GM12878 (cell line): ENCODE measurements around the gene KRT72. TPM values are rescaled to one million over a fixed set of nuclear protein-coding genes. Genes with fewer than 3 reads are reported as not detected.

Experiments used
- ATAC-seq: fragments of 200-7000 bp; cut with Tn5 transposase; 3 replicates; pipeline ENCODE4 v1.9.1; 2020; ENCODE audit warnings: mild to moderate bottlenecking, moderate library complexity
- BruUV-seq: library from RNA; stranded (reverse); fragments of 400-500 nt; replicated peaks from 2 replicates; lab custom pipeline; 2021; lab: Mats Ljungman, UMichigan
- CTCF ChIA-PET: fragments of 300-600 bp; sonication (Branson Sonifier 250); formaldehyde crosslinking; extraction: SDS; loops from one replicate; lab custom pipeline; 2021; ENCODE audit warnings: inconsistent platforms; lab: Yijun Ruan, JAX
- POLR2A ChIA-PET: fragments of 350-600 bp; formaldehyde crosslinking; extraction: SDS; loops from one replicate; lab custom pipeline; 2021; ENCODE audit warnings: inconsistent platforms; lab: Charles Lee
- RAD21 ChIA-PET: fragments of 300-600 bp; sonication (Branson Sonifier 250); formaldehyde crosslinking; loops from one replicate; lab custom pipeline; 2023; ENCODE audit warnings: antibody characterized with exemption; ENCODE audit not compliant: unreplicated experiment; lab: Charles Lee
- SMC1A ChIA-PET: fragments of 300-600 bp; sonication (Branson Sonifier 250); formaldehyde crosslinking; loops from one replicate; lab custom pipeline; 2023; ENCODE audit not compliant: unreplicated experiment, uncharacterized antibody; lab: Charles Lee
- DNase-seq: peaks from one replicate; pipeline ENCODE4 v3.0.0-alpha.2; 2011; ENCODE audit warnings: low read depth, low spot score
- FAIRE-seq: peaks from 3 replicates; lab custom pipeline; 2011; peaks lifted over from hg19 to GRCh38; lab: Jason Lieb, UNC
- H2AFZ ChIP-seq: 2 replicates; pipeline ENCODE4 v1.6.0; 2011; ENCODE audit warnings: low read depth, low read length, control low read depth; ENCODE audit not compliant: control insufficient read depth
- H3K27ac ChIP-seq: 2 replicates; pipeline ENCODE4 v1.5.1; 2011; ENCODE audit warnings: control low read depth; ENCODE audit not compliant: control insufficient read depth, insufficient read depth
- H3K27me3 ChIP-seq, 2 experiments: replicated peaks in 1 of 2; 2 replicates each; pipeline versions ENCODE4 v1.6.0 to v1.6.1; 2011; ENCODE audit warnings: low read length in 1 of 2; ENCODE audit not compliant: control insufficient read depth in 2 of 2, insufficient read depth in 2 of 2
- H3K36me3 ChIP-seq, 2 experiments: 2 replicates each; pipeline ENCODE4 v1.5.1; 2011; ENCODE audit warnings: low read length in 1 of 2; ENCODE audit not compliant: control insufficient read depth in 2 of 2, insufficient read depth in 2 of 2
- H3K4me1 ChIP-seq: 2 replicates; pipeline ENCODE4 v1.6.1; 2011; ENCODE audit warnings: mild to moderate bottlenecking, low read length, moderate library complexity, mixed read lengths; ENCODE audit not compliant: control insufficient read depth, insufficient read depth
- H3K4me2 ChIP-seq: 2 replicates; pipeline ENCODE4 v1.6.0; 2011; ENCODE audit warnings: control low read depth; ENCODE audit not compliant: control insufficient read depth, insufficient read depth
- H3K4me3 ChIP-seq: fragments of 200-600 bp; sonication (generic); 2 replicates; pipeline ENCODE4 v1.5.1; 2016
- H3K79me2 ChIP-seq: 2 replicates; pipeline ENCODE4 v1.6.0; 2011; ENCODE audit warnings: low read length; ENCODE audit not compliant: control insufficient read depth, insufficient read depth
- H3K9ac ChIP-seq: 2 replicates; pipeline ENCODE4 v1.8.0; 2011; ENCODE audit warnings: low read length, control low read depth, mixed read lengths; ENCODE audit not compliant: control insufficient read depth, insufficient read depth
- H3K9me3 ChIP-seq: replicated peaks from 3 replicates; pipeline ENCODE4 v1.5.1; 2011; ENCODE audit warnings: mild to moderate bottlenecking, low read length; ENCODE audit not compliant: control insufficient read depth, insufficient read depth
- H4K20me1 ChIP-seq: 2 replicates; pipeline ENCODE4 v1.6.0; 2011; ENCODE audit not compliant: control insufficient read depth, insufficient read depth
- BACH1 ChIP-seq: fragments of 450-650 bp; IDR thresholded peaks from 2 replicates; pipeline ENCODE4 v1.6.1; 2017; ENCODE audit warnings: mild to moderate bottlenecking, borderline replicate concordance
- CBX3 ChIP-seq: fragments of 200-600 bp; sonication (generic); IDR thresholded peaks from 2 replicates; pipeline ENCODE4 v1.6.1; 2016; ENCODE audit warnings: low read depth, borderline replicate concordance
- CHD2 ChIP-seq: IDR thresholded peaks from 2 replicates; pipeline ENCODE4 v1.6.1; 2011; ENCODE audit warnings: low read depth, low read length, improper control_type of control experiment, borderline replicate concordance
- EP300 ChIP-seq, 2 experiments: fragments of 150-350 bp in 1 of 2; IDR thresholded peaks; 2 replicates each; pipeline ENCODE4 v1.6.1; 2011 to 2012; ENCODE audit warnings: low read depth in 2 of 2, low read length in 2 of 2, borderline replicate concordance in 1 of 2, improper control_type of control experiment in 1 of 2, inconsistent platforms in 1 of 2; ENCODE audit not compliant: control insufficient read depth in 1 of 2
- ETV6 ChIP-seq, 2 experiments: fragments of 450-650 bp in 1 of 2; IDR thresholded peaks in 1 of 2; conservative IDR thresholded peaks in 1 of 2; 2 replicates each; pipeline ENCODE4 v1.6.1; 2014; ENCODE audit warnings: antibody characterized with exemption in 1 of 2, borderline replicate concordance in 1 of 2, low read depth in 1 of 2, mild to moderate bottlenecking in 1 of 2, moderate library complexity in 1 of 2
- GATAD2B ChIP-seq: fragments of 450-650 bp; conservative IDR thresholded peaks from 2 replicates; pipeline ENCODE4 v1.6.1; 2017; ENCODE audit warnings: low read depth, mild to moderate bottlenecking, moderate library complexity
- IKZF1 ChIP-seq: fragments of 450-650 bp; conservative IDR thresholded peaks from 2 replicates; pipeline ENCODE4 v1.6.1; 2017; ENCODE audit warnings: antibody characterized with exemption, mild to moderate bottlenecking
- IRF4 ChIP-seq: IDR thresholded peaks from 2 replicates; pipeline ENCODE4 v1.6.1; 2011; ENCODE audit warnings: low read depth, low read length
- MAX ChIP-seq: IDR thresholded peaks from 2 replicates; pipeline ENCODE4 v1.6.1; 2012; ENCODE audit warnings: low read depth, low read length, improper control_type of control experiment
- NBN ChIP-seq: fragments of 450-650 bp; IDR thresholded peaks from 2 replicates; pipeline ENCODE4 v1.6.1; 2016
- NR2F1 ChIP-seq: fragments of 450-650 bp; conservative IDR thresholded peaks from 2 replicates; pipeline ENCODE4 v1.6.1; 2017; ENCODE audit warnings: mild to moderate bottlenecking
- PAX5 ChIP-seq: IDR thresholded peaks from 2 replicates; pipeline ENCODE4 v1.6.1; 2011; ENCODE audit warnings: low read depth, low read length, borderline replicate concordance
- RAD21 ChIP-seq: IDR thresholded peaks from 2 replicates; pipeline ENCODE4 v1.6.1; 2011; ENCODE audit warnings: mild to moderate bottlenecking, low read depth, low read length, moderate library complexity; ENCODE audit not compliant: insufficient read depth
- RAD51 ChIP-seq: fragments of 450-650 bp; IDR thresholded peaks from 2 replicates; pipeline ENCODE4 v1.6.1; 2016; ENCODE audit warnings: moderate library complexity, mild to moderate bottlenecking, inconsistent platforms
- RUNX3 ChIP-seq: IDR thresholded peaks from 2 replicates; pipeline ENCODE4 v1.6.1; 2012; ENCODE audit warnings: low read length, inconsistent platforms
- SMAD1 ChIP-seq: fragments of 450-650 bp; IDR thresholded peaks from 2 replicates; pipeline ENCODE4 v1.6.1; 2018; ENCODE audit warnings: mild to moderate bottlenecking, low read depth; ENCODE audit not compliant: partially characterized antibody
- STAT3 ChIP-seq: IDR thresholded peaks from 2 replicates; pipeline ENCODE4 v1.6.1; 2011; ENCODE audit warnings: low read depth, low read length, improper control_type of control experiment
- ZBTB33 ChIP-seq: fragments of 450-650 bp; IDR thresholded peaks from 2 replicates; pipeline ENCODE4 v1.6.1; 2017; ENCODE audit warnings: mild to moderate bottlenecking
- ZNF592 ChIP-seq: fragments of 450-650 bp; IDR thresholded peaks from 2 replicates; pipeline ENCODE4 v1.6.1; 2017; ENCODE audit warnings: mild to moderate bottlenecking, moderate library complexity
- ZSCAN29 ChIP-seq: fragments of 450-650 bp; IDR thresholded peaks from 2 replicates; pipeline ENCODE4 v1.6.1; 2017; ENCODE audit warnings: mild to moderate bottlenecking, moderate library complexity
- WGBS: methylation state at CpG from one replicate; pipeline ENCODE4 v1.1.6; 2016; ENCODE audit warnings: low lambda C conversion rate; ENCODE audit not compliant: insufficient replicate concordance, insufficient coverage; ENCODE audit errors: missing lambda C conversion rate; 5-methylcytosine and 5-hydroxymethylcytosine counted together
- in situ Hi-C: fragments of 300-500 bp; cut with MboI; formaldehyde crosslinking; loops from 9 replicates; pipeline ENCODE4 v1.14.3; 2018; ENCODE audit warnings: mixed read lengths
- intact Hi-C: fragments of 100-400 bp; cut with micrococcal nuclease; formaldehyde crosslinking; loops from one replicate; pipeline ENCODE4 v1.14.2; 2022; ENCODE audit not compliant: unreplicated experiment
- polyA plus RNA-seq, 11 experiments: library from polyadenylated mRNA; depleted of rRNA in 4 of 11; unstranded in 6 of 11; stranded (reverse) in 5 of 11; fragments of >200 nt; fragmentation: Nextera tagmentation in 4 of 11; fragmentation: Illumina TruSeq in 1 of 11; extraction: Ambion mirVana in 4 of 11; extraction: Trizol in 1 of 11; gene quantifications; 1 replicate in 1 of 11; 2 replicates in 10 of 11; pipeline versions ENCODE4 v1.2.1 to v1.2.3, GENCODE V29; 2011 to 2016; ENCODE audit warnings: inconsistent platforms in 2 of 11, missing spikeins in 2 of 11, low read depth in 1 of 11
- total RNA-seq, 4 experiments: library from RNA; depleted of rRNA in 3 of 4; stranded (reverse); fragments of >200 nt in 3 of 4; fragmentation: Illumina TruSeq in 1 of 4; extraction: Trizol in 1 of 4; gene quantifications; 2 replicates each; pipeline versions ENCODE4 v1.2.1 to v1.2.3, GENCODE V29; 2013 to 2021

Gene KRT72
- total and polyA plus RNA-seq, 10 of the 15 experiments (the other 5 are each of a cell fraction or from before 2014, with no cell fraction given): not detected

- no peak for TF ChIP-seq ETV6 (conservative IDR thresholded peaks at IDR 0.05 in 1 of 2, IDR thresholded peaks at IDR 0.05 in 1 of 2; ENCODE audit: borderline replicate concordance in 1 of 2, low read depth in 1 of 2)
- TF ChIP-seq ZBTB33: no peak
- no peak for TF ChIP-seq CBX3
- TF ChIP-seq IKZF1: no peak
These were observed 3.6 kb upstream of the KRT72 start (continued) for GRCh38 chr12:52604859-52605258.

- no peak overlapping the region for H3K4me2 ChIP-seq
- RAD21 ChIA-PET: no interaction called here
- TF ChIP-seq NR2F1: no peak
- no peak for TF ChIP-seq RUNX3
- no peak for TF ChIP-seq BACH1
- no peak for TF ChIP-seq ZSCAN29
- no peak for TF ChIP-seq CHD2
- no peak for TF ChIP-seq GATAD2B
- no peak for TF ChIP-seq RAD51
- no peak for TF ChIP-seq STAT3
- no peak for TF ChIP-seq RAD21
- TF ChIP-seq PAX5: no peak
- no peak for TF ChIP-seq SMAD1
- TF ChIP-seq IRF4: no peak
- TF ChIP-seq NBN: no peak
- no peak for TF ChIP-seq MAX
- no peak for TF ChIP-seq ZNF592
- TF ChIP-seq EP300 (IDR thresholded peaks at IDR 0.05; ENCODE audit: borderline replicate concordance in 1 of 2, control insufficient read depth in 1 of 2, low read depth in 2 of 2, low read length in 2 of 2): no peak
These were observed 2.1 kb upstream of the KRT72 start for GRCh38 chr12:52603314-52603713.

More at GRCh38 chr12:52603314-52603713, 2.1 kb upstream of the KRT72 start:
- H3K9me3 ChIP-seq: no peaks in the 10 kb centered on the region
- intact Hi-C loops (no loop called here), in situ Hi-C loops (no loop called here)
- H3K4me1 ChIP-seq: no peaks in the 10 kb centered on the region
- no peak for FAIRE-seq
- 25% methylated on average over 2 of the region's 2 CpGs for WGBS
- BruUV-seq: no TSS peak
- H3K27me3 ChIP-seq: peaks cover 3 to 6% of the 10 kb centered on the region in 2 experiments; a peak in 3 of 4 replicates
- H3K9ac ChIP-seq: no peak overlapping the region
- ChIA-PET CTCF (no interaction called here), POLR2A (no interaction called here), SMC1A (no interaction called here)
- no peaks in the 10 kb centered on the region for H3K79me2 ChIP-seq
- no peak overlapping the region for H3K27ac ChIP-seq
- no peak overlapping the region for H3K4me3 ChIP-seq
- H4K20me1 ChIP-seq: no peaks in the 10 kb centered on the region
- H2AFZ ChIP-seq: no peak overlapping the region
- ATAC-seq: no peak
- H3K36me3 ChIP-seq: no peaks in the 10 kb centered on the region
- DNase-seq: no peak
